ENCODE measurements around the gene UCN. TPM values are rescaled to one million over a fixed set of nuclear protein-coding genes. Genes with fewer than 3 reads are reported as not detected.

Gene UCN
- total and polyA plus RNA-seq, 4 donors, result 0.25 to 0.83 (median 0.42) TPM; not detected in 1

DNA sequence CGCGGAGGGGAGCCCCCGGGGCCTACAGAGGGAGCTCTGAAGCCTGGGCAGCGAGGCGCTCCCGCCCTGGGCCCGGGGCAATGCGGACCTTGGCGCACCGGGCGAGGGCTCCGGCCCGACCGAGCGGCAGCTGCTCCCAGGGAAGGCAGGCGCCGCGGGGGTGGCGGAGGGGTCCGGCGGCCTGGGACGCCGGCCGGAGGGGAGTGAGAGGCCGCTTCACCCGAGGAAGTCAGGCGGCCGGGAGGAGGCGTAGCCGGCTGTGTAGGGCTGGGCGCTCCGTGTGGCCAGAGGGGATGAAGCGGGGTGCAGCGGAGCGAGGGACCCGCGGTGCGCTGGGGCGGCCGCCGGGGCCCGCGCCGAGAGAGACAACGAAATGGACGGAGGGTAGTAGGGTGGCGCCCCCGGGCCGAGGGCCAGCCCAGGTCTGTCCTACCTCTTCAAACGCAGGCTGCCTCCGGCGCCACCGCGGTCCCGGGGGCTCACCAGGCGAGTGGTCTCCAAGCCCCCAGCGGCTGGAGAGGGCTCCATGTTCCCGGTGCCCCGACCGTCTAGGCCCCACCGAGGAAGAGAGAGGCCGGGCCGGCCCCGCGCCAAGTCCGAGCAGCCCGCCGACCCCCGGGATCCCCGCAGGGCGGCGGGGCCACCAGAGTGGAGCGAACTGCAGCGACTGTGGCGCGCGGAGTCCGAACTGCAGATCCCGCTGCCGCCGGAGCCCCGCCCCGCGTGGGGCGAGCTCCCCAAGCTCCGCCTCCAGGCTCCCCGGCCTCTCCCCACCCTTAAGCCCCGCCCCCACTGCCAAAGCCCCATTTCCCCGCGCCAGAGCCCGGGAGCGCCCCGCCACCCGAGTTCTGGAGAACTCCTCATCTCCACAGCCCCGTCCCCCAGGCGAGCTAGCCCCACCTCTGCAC, 45.6 kb downstream of the UCN start, which contains the start of gene SLC30A3:
Gene SLC30A3, minus strand, starts transcription at position 669 of the 908 bp plus-strand sequence. Its CDS starts 141 bp downstream, at position 528.
- WGBS, result 3% methylated on average over 96 of the region's 96 CpGs

DNA sequence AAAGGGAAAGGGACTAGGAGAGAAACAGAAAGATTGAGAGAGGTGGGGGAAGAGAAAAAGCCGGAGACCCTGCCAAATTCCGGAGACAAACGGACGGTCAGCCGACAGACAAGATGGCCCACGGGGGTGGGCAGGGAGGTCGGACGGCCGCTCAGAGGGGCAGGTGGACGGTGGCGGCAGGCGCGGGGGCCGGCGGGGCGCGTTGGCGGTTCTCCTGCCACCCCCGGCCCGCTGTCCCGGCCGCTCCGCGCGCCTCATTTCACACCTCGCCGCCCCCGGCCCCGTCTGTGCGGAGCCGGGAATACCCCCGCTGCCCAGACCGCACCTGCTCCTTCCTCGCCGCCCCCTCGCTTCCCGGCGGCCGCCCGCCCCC, 46.3 kb downstream of the UCN start:
- Histone ChIP-seq H3K36me3 (ENCODE audit: control insufficient read depth in 4 of 4, insufficient read depth in 3 of 4, low read depth in 1 of 4, low read length in 3 of 4) (no peaks in the 10 kb centered on the region), H3K4me3 (ENCODE audit: low read depth in 1 of 3, low read length in 3 of 3) (peak overlapping the region in 1 of 3 donors; percentile 49), H3K4me1 (ENCODE audit: control insufficient read depth in 4 of 4, insufficient read depth in 4 of 4, low read length in 3 of 4) (peaks cover 10 to 35% (median 22%) of the 10 kb centered on the region in 4 donors), H3K9me3 (ENCODE audit: control insufficient read depth in 4 of 4, low read length in 3 of 4) (no peaks in the 10 kb centered on the region), H3K27ac (ENCODE audit: low read depth in 1 of 2, low read length in 2 of 2) (no peak overlapping the region), H3K9ac (ENCODE audit: low read depth in 1 of 2, low read length in 2 of 2) (no peak overlapping the region), H3K27me3 (ENCODE audit: control insufficient read depth in 4 of 4, insufficient read depth in 4 of 4, low read length in 3 of 4) (peaks cover 0 to 22% (median 3%) of the 10 kb centered on the region in 4 donors)
- DNase-seq (ENCODE audit: low spot score), result no peak
- WGBS, result 7% methylated on average over 40 of the region's 40 CpGs
- TF ChIP-seq, protein P1, sequence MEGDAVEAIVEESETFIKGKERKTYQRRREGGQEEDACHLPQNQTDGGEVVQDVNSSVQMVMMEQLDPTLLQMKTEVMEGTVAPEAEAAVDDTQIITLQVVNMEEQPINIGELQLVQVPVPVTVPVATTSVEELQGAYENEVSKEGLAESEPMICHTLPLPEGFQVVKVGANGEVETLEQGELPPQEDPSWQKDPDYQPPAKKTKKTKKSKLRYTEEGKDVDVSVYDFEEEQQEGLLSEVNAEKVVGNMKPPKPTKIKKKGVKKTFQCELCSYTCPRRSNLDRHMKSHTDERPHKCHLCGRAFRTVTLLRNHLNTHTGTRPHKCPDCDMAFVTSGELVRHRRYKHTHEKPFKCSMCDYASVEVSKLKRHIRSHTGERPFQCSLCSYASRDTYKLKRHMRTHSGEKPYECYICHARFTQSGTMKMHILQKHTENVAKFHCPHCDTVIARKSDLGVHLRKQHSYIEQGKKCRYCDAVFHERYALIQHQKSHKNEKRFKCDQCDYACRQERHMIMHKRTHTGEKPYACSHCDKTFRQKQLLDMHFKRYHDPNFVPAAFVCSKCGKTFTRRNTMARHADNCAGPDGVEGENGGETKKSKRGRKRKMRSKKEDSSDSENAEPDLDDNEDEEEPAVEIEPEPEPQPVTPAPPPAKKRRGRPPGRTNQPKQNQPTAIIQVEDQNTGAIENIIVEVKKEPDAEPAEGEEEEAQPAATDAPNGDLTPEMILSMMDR (IDR thresholded peaks at IDR 0.05; ENCODE audit: low read depth, low read length, missing input control), result no peak
- no peak for TF ChIP-seq NR2F2 (IDR thresholded peaks at IDR 0.05)
- TF ChIP-seq FOXA1 (IDR thresholded peaks at IDR 0.05), result no peak
- TF ChIP-seq FOXA2 (IDR thresholded peaks at IDR 0.05), result no peak
- no peak for TF ChIP-seq EGR1 (IDR thresholded peaks at IDR 0.05; ENCODE audit: low read depth in 2 of 2)
- no peak for TF ChIP-seq RAD21 (IDR thresholded peaks at IDR 0.05)
- no peak for TF ChIP-seq YY1 (IDR thresholded peaks at IDR 0.05)
- no peak for TF ChIP-seq GABPA (IDR thresholded peaks at IDR 0.05 in 1 of 2, conservative IDR thresholded peaks at IDR 0.05 in 1 of 2)
- TF ChIP-seq TAF1 (conservative IDR thresholded peaks at IDR 0.05), result no peak
- no peak for TF ChIP-seq HNF4G (IDR thresholded peaks at IDR 0.05)
- TF ChIP-seq RXRA (IDR thresholded peaks at IDR 0.05), result no peak
- TF ChIP-seq HNF4A (conservative IDR thresholded peaks at IDR 0.05), result no peak
- TF ChIP-seq, protein P2, sequence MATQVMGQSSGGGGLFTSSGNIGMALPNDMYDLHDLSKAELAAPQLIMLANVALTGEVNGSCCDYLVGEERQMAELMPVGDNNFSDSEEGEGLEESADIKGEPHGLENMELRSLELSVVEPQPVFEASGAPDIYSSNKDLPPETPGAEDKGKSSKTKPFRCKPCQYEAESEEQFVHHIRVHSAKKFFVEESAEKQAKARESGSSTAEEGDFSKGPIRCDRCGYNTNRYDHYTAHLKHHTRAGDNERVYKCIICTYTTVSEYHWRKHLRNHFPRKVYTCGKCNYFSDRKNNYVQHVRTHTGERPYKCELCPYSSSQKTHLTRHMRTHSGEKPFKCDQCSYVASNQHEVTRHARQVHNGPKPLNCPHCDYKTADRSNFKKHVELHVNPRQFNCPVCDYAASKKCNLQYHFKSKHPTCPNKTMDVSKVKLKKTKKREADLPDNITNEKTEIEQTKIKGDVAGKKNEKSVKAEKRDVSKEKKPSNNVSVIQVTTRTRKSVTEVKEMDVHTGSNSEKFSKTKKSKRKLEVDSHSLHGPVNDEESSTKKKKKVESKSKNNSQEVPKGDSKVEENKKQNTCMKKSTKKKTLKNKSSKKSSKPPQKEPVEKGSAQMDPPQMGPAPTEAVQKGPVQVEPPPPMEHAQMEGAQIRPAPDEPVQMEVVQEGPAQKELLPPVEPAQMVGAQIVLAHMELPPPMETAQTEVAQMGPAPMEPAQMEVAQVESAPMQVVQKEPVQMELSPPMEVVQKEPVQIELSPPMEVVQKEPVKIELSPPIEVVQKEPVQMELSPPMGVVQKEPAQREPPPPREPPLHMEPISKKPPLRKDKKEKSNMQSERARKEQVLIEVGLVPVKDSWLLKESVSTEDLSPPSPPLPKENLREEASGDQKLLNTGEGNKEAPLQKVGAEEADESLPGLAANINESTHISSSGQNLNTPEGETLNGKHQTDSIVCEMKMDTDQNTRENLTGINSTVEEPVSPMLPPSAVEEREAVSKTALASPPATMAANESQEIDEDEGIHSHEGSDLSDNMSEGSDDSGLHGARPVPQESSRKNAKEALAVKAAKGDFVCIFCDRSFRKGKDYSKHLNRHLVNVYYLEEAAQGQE (IDR thresholded peaks at IDR 0.05), result no peak

More for the DNA sequence above, 45.6 kb downstream of the UCN start, which contains the start of gene SLC30A3:
- TF ChIP-seq RAD21 (IDR thresholded peaks at IDR 0.05), result no peak
- no peak for TF ChIP-seq RXRA (IDR thresholded peaks at IDR 0.05)
- no peak for TF ChIP-seq JUND (IDR thresholded peaks at IDR 0.05)
- TF ChIP-seq HNF4G (IDR thresholded peaks at IDR 0.05), result no peak
- TF ChIP-seq, protein P3, sequence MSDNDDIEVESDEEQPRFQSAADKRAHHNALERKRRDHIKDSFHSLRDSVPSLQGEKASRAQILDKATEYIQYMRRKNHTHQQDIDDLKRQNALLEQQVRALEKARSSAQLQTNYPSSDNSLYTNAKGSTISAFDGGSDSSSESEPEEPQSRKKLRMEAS (IDR thresholded peaks at IDR 0.05), result no peak
- no peak for TF ChIP-seq NR2F2 (IDR thresholded peaks at IDR 0.05)
- TF ChIP-seq, protein P4, sequence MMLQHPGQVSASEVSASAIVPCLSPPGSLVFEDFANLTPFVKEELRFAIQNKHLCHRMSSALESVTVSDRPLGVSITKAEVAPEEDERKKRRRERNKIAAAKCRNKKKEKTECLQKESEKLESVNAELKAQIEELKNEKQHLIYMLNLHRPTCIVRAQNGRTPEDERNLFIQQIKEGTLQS (IDR thresholded peaks at IDR 0.05), result no peak
- no peak for TF ChIP-seq HNF4A (conservative IDR thresholded peaks at IDR 0.05)
- no peak for TF ChIP-seq YY1 (IDR thresholded peaks at IDR 0.05)
- TF ChIP-seq, protein P1 (IDR thresholded peaks at IDR 0.05; ENCODE audit: low read depth, low read length, missing input control), result no peak
- TF ChIP-seq FOXA1 (IDR thresholded peaks at IDR 0.05), result no peak
- TF ChIP-seq FOXA2 (IDR thresholded peaks at IDR 0.05), result no peak
- TF ChIP-seq, protein P5, sequence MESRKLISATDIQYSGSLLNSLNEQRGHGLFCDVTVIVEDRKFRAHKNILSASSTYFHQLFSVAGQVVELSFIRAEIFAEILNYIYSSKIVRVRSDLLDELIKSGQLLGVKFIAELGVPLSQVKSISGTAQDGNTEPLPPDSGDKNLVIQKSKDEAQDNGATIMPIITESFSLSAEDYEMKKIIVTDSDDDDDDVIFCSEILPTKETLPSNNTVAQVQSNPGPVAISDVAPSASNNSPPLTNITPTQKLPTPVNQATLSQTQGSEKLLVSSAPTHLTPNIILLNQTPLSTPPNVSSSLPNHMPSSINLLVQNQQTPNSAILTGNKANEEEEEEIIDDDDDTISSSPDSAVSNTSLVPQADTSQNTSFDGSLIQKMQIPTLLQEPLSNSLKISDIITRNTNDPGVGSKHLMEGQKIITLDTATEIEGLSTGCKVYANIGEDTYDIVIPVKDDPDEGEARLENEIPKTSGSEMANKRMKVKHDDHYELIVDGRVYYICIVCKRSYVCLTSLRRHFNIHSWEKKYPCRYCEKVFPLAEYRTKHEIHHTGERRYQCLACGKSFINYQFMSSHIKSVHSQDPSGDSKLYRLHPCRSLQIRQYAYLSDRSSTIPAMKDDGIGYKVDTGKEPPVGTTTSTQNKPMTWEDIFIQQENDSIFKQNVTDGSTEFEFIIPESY (IDR thresholded peaks at IDR 0.05), result no peak
- TF ChIP-seq EGR1 (IDR thresholded peaks at IDR 0.05; ENCODE audit: low read depth in 2 of 2), result no peak
- no peak for TF ChIP-seq SP1 (IDR thresholded peaks at IDR 0.05)
- Histone ChIP-seq H3K4me3 (ENCODE audit: low read depth in 1 of 3, low read length in 3 of 3) (peak within 1 kb of the TSS; percentile 3 to 49 (median 25)), H3K36me3 (ENCODE audit: control insufficient read depth in 4 of 4, insufficient read depth in 3 of 4, low read depth in 1 of 4, low read length in 3 of 4) (no peaks in the 10 kb centered on the region), H3K9me3 (ENCODE audit: control insufficient read depth in 4 of 4, low read length in 3 of 4) (no peaks in the 10 kb centered on the region), H3K9ac (ENCODE audit: low read depth in 1 of 2, low read length in 2 of 2) (no peak within 1 kb of the TSS), H3K27me3 (ENCODE audit: control insufficient read depth in 4 of 4, insufficient read depth in 4 of 4, low read length in 3 of 4) (peaks cover 0 to 24% (median 4%) of the 10 kb centered on the region in 4 donors), H3K27ac (ENCODE audit: low read depth in 1 of 2, low read length in 2 of 2) (no peak within 1 kb of the TSS), H3K4me1 (ENCODE audit: control insufficient read depth in 4 of 4, insufficient read depth in 4 of 4, low read length in 3 of 4) (peaks cover 10 to 35% (median 22%) of the 10 kb centered on the region in 4 donors)
- DNase-seq (ENCODE audit: low spot score), result peak; percentile 63

All from liver (tissue), 9 donors.